ENCODE results near the gene MYO1D. TPM values are rescaled to one million over a fixed set of nuclear protein-coding genes. Genes with fewer than 3 reads are reported as not detected.
A peak's percentile ranks its signal among the peaks of the same experiment; 100 is the strongest.
"Not testable (repeated sequence)": the region's sequence is repeated elsewhere in the genome, so short reads cannot be mapped to it uniquely, and the experiment has no call there.

The MYO1D gene
- total RNA-seq, 1 experiment from 2014 or later: 57.2 TPM

DNA sequence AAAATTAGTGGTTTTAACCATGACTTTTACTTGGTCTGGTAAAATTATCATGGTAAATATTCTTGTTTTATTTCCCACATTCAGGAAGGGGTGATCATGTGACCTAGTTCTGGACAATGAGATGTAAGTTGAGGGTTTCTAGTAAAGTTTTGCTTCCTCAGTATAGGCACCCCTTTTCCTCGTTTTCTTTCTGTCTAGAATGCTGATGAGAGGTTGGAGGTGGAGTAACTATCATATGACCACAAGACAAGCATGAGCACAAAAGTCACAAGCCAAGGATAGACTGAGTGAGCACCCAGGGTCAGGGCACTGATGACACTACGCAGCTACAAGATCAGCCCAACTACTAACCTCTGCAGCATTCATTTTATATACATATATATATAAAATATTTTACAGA is 53.9 kb downstream of the MYO1D start:
- Mint-ChIP-seq H3K27ac (ENCODE audit: unreplicated experiment) (no peak overlapping the region), H3K9me3 (ENCODE audit: low read depth, unreplicated experiment) (peaks cover 2% of the 10 kb centered on the region), H3K4me3 (ENCODE audit: low read depth, unreplicated experiment) (peak overlapping the region; percentile 17), H3K4me1 (ENCODE audit: low read depth, unreplicated experiment) (peaks cover 25% of the 10 kb centered on the region), H3K36me3 (ENCODE audit: insufficient read depth, unreplicated experiment) (peaks cover 4% of the 10 kb centered on the region), H3K27me3 (ENCODE audit: unreplicated experiment) (no peaks in the 10 kb centered on the region)
- DNase-seq: no peak
- BruUV-seq (replicated peaks): no TSS peak
- no peak for TF ChIP-seq CTCF (IDR thresholded peaks at IDR 0.05; ENCODE audit: unreplicated experiment)
- intact Hi-C loops (cut with micrococcal nuclease; ENCODE audit: unreplicated experiment): no loop called here
- CTCF ChIA-PET: no interaction called here

GRCh38 chr17:32821987-32822934 is 54.7 kb downstream of the MYO1D start:
- H3K4me3 Mint-ChIP-seq (ENCODE audit: low read depth, unreplicated experiment): peak overlapping the region; percentile 17
- DNase-seq: peak; percentile 44
- peaks cover 18% of the 10 kb centered on the region for H3K4me1 Mint-ChIP-seq (ENCODE audit: low read depth, unreplicated experiment)
- BruUV-seq (replicated peaks); intact Hi-C loops (cut with micrococcal nuclease; ENCODE audit: unreplicated experiment); CTCF ChIA-PET; H3K27ac Mint-ChIP-seq (ENCODE audit: unreplicated experiment); H3K27me3 Mint-ChIP-seq (ENCODE audit: unreplicated experiment); H3K9me3 Mint-ChIP-seq (ENCODE audit: low read depth, unreplicated experiment); H3K36me3 Mint-ChIP-seq (ENCODE audit: insufficient read depth, unreplicated experiment): not testable (repeated sequence)

GRCh38 chr17:32820440-32820839 is 56.5 kb downstream of the MYO1D start:
- peaks cover 2% of the 10 kb centered on the region for H3K9me3 Mint-ChIP-seq (ENCODE audit: low read depth, unreplicated experiment)
- DNase-seq: no peak
- H3K36me3 Mint-ChIP-seq (ENCODE audit: insufficient read depth, unreplicated experiment): no peaks in the 10 kb centered on the region
- no peaks in the 10 kb centered on the region for H3K27me3 Mint-ChIP-seq (ENCODE audit: unreplicated experiment)
- CTCF ChIA-PET: no interaction called here
- intact Hi-C loops (cut with micrococcal nuclease; ENCODE audit: unreplicated experiment): no loop called here
- H3K4me3 Mint-ChIP-seq (ENCODE audit: low read depth, unreplicated experiment): no peak overlapping the region
- no peak for TF ChIP-seq CTCF (IDR thresholded peaks at IDR 0.05; ENCODE audit: unreplicated experiment)
- no TSS peak for BruUV-seq (replicated peaks)
- H3K4me1 Mint-ChIP-seq (ENCODE audit: low read depth, unreplicated experiment): peaks cover 20% of the 10 kb centered on the region
- H3K27ac Mint-ChIP-seq (ENCODE audit: unreplicated experiment): no peak overlapping the region

- no peak overlapping the region for H3K27ac Mint-ChIP-seq (ENCODE audit: unreplicated experiment)
- no peaks in the 10 kb centered on the region for H3K27me3 Mint-ChIP-seq (ENCODE audit: unreplicated experiment)
- no peaks in the 10 kb centered on the region for H3K36me3 Mint-ChIP-seq (ENCODE audit: insufficient read depth, unreplicated experiment)
- H3K9me3 Mint-ChIP-seq (ENCODE audit: low read depth, unreplicated experiment): peaks cover 2% of the 10 kb centered on the region
- CTCF ChIA-PET: no interaction called here
- no TSS peak for BruUV-seq (replicated peaks)
- H3K4me3 Mint-ChIP-seq (ENCODE audit: low read depth, unreplicated experiment): no peak overlapping the region
- H3K4me1 Mint-ChIP-seq (ENCODE audit: low read depth, unreplicated experiment): peaks cover 20% of the 10 kb centered on the region
- intact Hi-C loops (cut with micrococcal nuclease; ENCODE audit: unreplicated experiment): loop anchor here (5.0 kb wide), 1 partner anchor 33 kb away; no protein-coding TSS in a partner anchor
- no peak for TF ChIP-seq CTCF (IDR thresholded peaks at IDR 0.05; ENCODE audit: unreplicated experiment)
- no peak for DNase-seq
Observed at GRCh38 chr17:32819787-32820186, 57.1 kb downstream of the MYO1D start.

GRCh38 chr17:32819035-32819434 is 57.9 kb downstream of the MYO1D start:
- no TSS peak for BruUV-seq (replicated peaks)
- DNase-seq: no peak
- intact Hi-C loops (cut with micrococcal nuclease; ENCODE audit: unreplicated experiment): loop anchor here (5.0 kb wide), 1 partner anchor 33 kb away; no protein-coding TSS in a partner anchor
- H3K36me3 Mint-ChIP-seq (ENCODE audit: insufficient read depth, unreplicated experiment): no peaks in the 10 kb centered on the region
- peaks cover 20% of the 10 kb centered on the region for H3K4me1 Mint-ChIP-seq (ENCODE audit: low read depth, unreplicated experiment)
- H3K27me3 Mint-ChIP-seq (ENCODE audit: unreplicated experiment): no peaks in the 10 kb centered on the region
- CTCF ChIA-PET: no interaction called here
- H3K4me3 Mint-ChIP-seq (ENCODE audit: low read depth, unreplicated experiment): no peak overlapping the region
- TF ChIP-seq CTCF (IDR thresholded peaks at IDR 0.05; ENCODE audit: unreplicated experiment): no peak
- peaks cover 2% of the 10 kb centered on the region for H3K9me3 Mint-ChIP-seq (ENCODE audit: low read depth, unreplicated experiment)
- peak overlapping the region; percentile 45 for H3K27ac Mint-ChIP-seq (ENCODE audit: unreplicated experiment)
